ENCODE results near the gene SLC2A2. TPM values are rescaled to one million over a fixed set of nuclear protein-coding genes. Genes with fewer than 3 reads are reported as not detected.

The SLC2A2 gene
- total RNA-seq, 2 experiments from 2014 or later: not detected

Other genes with a start within 250 kb of the SLC2A2 start
- 100 to 1,000 TPM; 480 to 525 TPM for gene RPL22L1, start 156.5 kb downstream of the SLC2A2 start, total RNA-seq
- 1 to 10 TPM; 3.4 to 5.2 TPM for gene EIF5A2, start 118.1 kb downstream of the SLC2A2 start, total RNA-seq